Rectal smooth muscle tissue (tissue), 1 donor: ENCODE results near the gene SLC22A2.

Source experiments
- H3K27ac ChIP-seq: one replicate; pipeline ENCODE4 v1.7.0; 2013; ENCODE audit warnings: low read depth, low read length, inconsistent platforms
- H3K27me3 ChIP-seq: one replicate; pipeline ENCODE4 v1.7.0; 2013; ENCODE audit warnings: low read length; ENCODE audit not compliant: control insufficient read depth, insufficient read depth
- H3K36me3 ChIP-seq: one replicate; pipeline ENCODE4 v1.7.0; 2013; ENCODE audit warnings: low read length; ENCODE audit not compliant: control insufficient read depth, insufficient read depth
- H3K4me1 ChIP-seq: one replicate; pipeline ENCODE4 v1.7.0; 2013; ENCODE audit warnings: low read length; ENCODE audit not compliant: control insufficient read depth, insufficient read depth
- H3K4me3 ChIP-seq: one replicate; pipeline ENCODE4 v1.7.0; 2013; ENCODE audit warnings: low read length
- H3K9ac ChIP-seq: one replicate; pipeline ENCODE4 v1.7.0; 2013; ENCODE audit warnings: low read length

The SLC22A2 gene

GRCh38 chr6:160282444-160282843 is 23.8 kb upstream of the SLC22A2 start:
- Histone ChIP-seq H3K36me3 (no peaks in the 10 kb centered on the region), H3K9ac (no peak overlapping the region), H3K27ac (no peak overlapping the region), H3K4me1 (no peaks in the 10 kb centered on the region), H3K4me3 (no peak overlapping the region), H3K27me3 (no peaks in the 10 kb centered on the region)

- Histone ChIP-seq H3K9ac (no peak overlapping the region), H3K4me1 (no peaks in the 10 kb centered on the region), H3K27me3 (no peaks in the 10 kb centered on the region), H3K4me3 (no peak overlapping the region), H3K36me3 (no peaks in the 10 kb centered on the region), H3K27ac (no peak overlapping the region)
These were observed 21.2 kb upstream of the SLC22A2 start for GRCh38 chr6:160279850-160280249.

GRCh38 chr6:160278786-160279310 is 20.2 kb upstream of the SLC22A2 start:
- Histone ChIP-seq H3K4me1 (no peaks in the 10 kb centered on the region), H3K9ac (no peak overlapping the region), H3K36me3 (no peaks in the 10 kb centered on the region), H3K27ac (no peak overlapping the region), H3K4me3 (no peak overlapping the region), H3K27me3 (no peaks in the 10 kb centered on the region)

GRCh38 chr6:160278311-160278710 is 19.7 kb upstream of the SLC22A2 start:
- no peak overlapping the region for H3K9ac ChIP-seq
- H3K27me3 ChIP-seq = no peaks in the 10 kb centered on the region
- no peaks in the 10 kb centered on the region for H3K4me1 ChIP-seq
- H3K4me3 ChIP-seq = no peak overlapping the region
- H3K27ac ChIP-seq = no peak overlapping the region
- H3K36me3 ChIP-seq = no peaks in the 10 kb centered on the region

GRCh38 chr6:160277546-160277945 is 18.9 kb upstream of the SLC22A2 start:
- H3K27me3 ChIP-seq = no peaks in the 10 kb centered on the region
- H3K4me1 ChIP-seq = no peaks in the 10 kb centered on the region
- H3K36me3 ChIP-seq = no peaks in the 10 kb centered on the region
- no peak overlapping the region for H3K27ac ChIP-seq
- no peak overlapping the region for H3K4me3 ChIP-seq
- H3K9ac ChIP-seq = no peak overlapping the region

GRCh38 chr6:160277144-160277543 is 18.5 kb upstream of the SLC22A2 start:
- H3K4me1 ChIP-seq = no peaks in the 10 kb centered on the region
- H3K27me3 ChIP-seq = no peaks in the 10 kb centered on the region
- no peak overlapping the region for H3K4me3 ChIP-seq
- H3K9ac ChIP-seq = no peak overlapping the region
- H3K27ac ChIP-seq = no peak overlapping the region
- H3K36me3 ChIP-seq = no peaks in the 10 kb centered on the region

- Histone ChIP-seq H3K27ac (no peak overlapping the region), H3K36me3 (no peaks in the 10 kb centered on the region), H3K27me3 (no peaks in the 10 kb centered on the region), H3K9ac (no peak overlapping the region), H3K4me3 (no peak overlapping the region), H3K4me1 (no peaks in the 10 kb centered on the region)
These were observed 17.5 kb upstream of the SLC22A2 start for GRCh38 chr6:160276126-160276525.

- Histone ChIP-seq H3K9ac (no peak overlapping the region), H3K36me3 (no peaks in the 10 kb centered on the region), H3K4me3 (no peak overlapping the region), H3K27me3 (no peaks in the 10 kb centered on the region), H3K4me1 (no peaks in the 10 kb centered on the region), H3K27ac (no peak overlapping the region)
These were observed 16.9 kb upstream of the SLC22A2 start for GRCh38 chr6:160275511-160276003.

GRCh38 chr6:160274871-160275510 is 16.4 kb upstream of the SLC22A2 start:
- H3K27ac ChIP-seq = no peak overlapping the region
- H3K27me3 ChIP-seq = no peaks in the 10 kb centered on the region
- no peaks in the 10 kb centered on the region for H3K36me3 ChIP-seq
- no peak overlapping the region for H3K9ac ChIP-seq
- no peak overlapping the region for H3K4me3 ChIP-seq
- H3K4me1 ChIP-seq = no peaks in the 10 kb centered on the region

GRCh38 chr6:160273750-160274149 is 15.1 kb upstream of the SLC22A2 start:
- Histone ChIP-seq H3K4me3 (no peak overlapping the region), H3K4me1 (no peaks in the 10 kb centered on the region), H3K36me3 (no peaks in the 10 kb centered on the region), H3K27me3 (no peaks in the 10 kb centered on the region), H3K9ac (no peak overlapping the region), H3K27ac (no peak overlapping the region)

GRCh38 chr6:160273196-160273595 is 14.6 kb upstream of the SLC22A2 start:
- Histone ChIP-seq H3K4me1 (no peaks in the 10 kb centered on the region), H3K36me3 (no peaks in the 10 kb centered on the region), H3K9ac (no peak overlapping the region), H3K4me3 (no peak overlapping the region), H3K27me3 (no peaks in the 10 kb centered on the region), H3K27ac (no peak overlapping the region)

- H3K27me3 ChIP-seq = no peaks in the 10 kb centered on the region
These were observed 14.1 kb upstream of the SLC22A2 start for GRCh38 chr6:160272707-160273106.

GRCh38 chr6:160270347-160270746 is 11.7 kb upstream of the SLC22A2 start:
- no peaks in the 10 kb centered on the region for H3K36me3 ChIP-seq
- no peaks in the 10 kb centered on the region for H3K4me1 ChIP-seq
- H3K9ac ChIP-seq = no peak overlapping the region
- no peaks in the 10 kb centered on the region for H3K27me3 ChIP-seq
- H3K27ac ChIP-seq = no peak overlapping the region
- no peak overlapping the region for H3K4me3 ChIP-seq

More at GRCh38 chr6:160272707-160273106, 14.1 kb upstream of the SLC22A2 start:
- no peak overlapping the region for H3K9ac ChIP-seq
- no peaks in the 10 kb centered on the region for H3K36me3 ChIP-seq
- no peak overlapping the region for H3K27ac ChIP-seq
- H3K4me3 ChIP-seq = no peak overlapping the region
- H3K4me1 ChIP-seq = no peaks in the 10 kb centered on the region
